Lower leg skin (tissue), 3 donors: ENCODE measurements around the gene SIL1.

Source experiments
- CTCF ChIP-seq, 3 donors: fragments of 450-650 bp; IDR thresholded peaks; one replicate each; pipeline ENCODE4 v1.5.1; 2016; ENCODE audit warnings: antibody characterized with exemption in 3 of 3, mild to moderate bottlenecking in 3 of 3, moderate library complexity in 2 of 3
- POLR2A ChIP-seq, 2 donors: fragments of 450-650 bp; IDR thresholded peaks; one replicate each; pipeline ENCODE4 v1.6.1; 2016 to 2017; ENCODE audit warnings: antibody characterized with exemption in 2 of 2, mild to moderate bottlenecking in 1 of 2, moderate library complexity in 1 of 2

DNA sequence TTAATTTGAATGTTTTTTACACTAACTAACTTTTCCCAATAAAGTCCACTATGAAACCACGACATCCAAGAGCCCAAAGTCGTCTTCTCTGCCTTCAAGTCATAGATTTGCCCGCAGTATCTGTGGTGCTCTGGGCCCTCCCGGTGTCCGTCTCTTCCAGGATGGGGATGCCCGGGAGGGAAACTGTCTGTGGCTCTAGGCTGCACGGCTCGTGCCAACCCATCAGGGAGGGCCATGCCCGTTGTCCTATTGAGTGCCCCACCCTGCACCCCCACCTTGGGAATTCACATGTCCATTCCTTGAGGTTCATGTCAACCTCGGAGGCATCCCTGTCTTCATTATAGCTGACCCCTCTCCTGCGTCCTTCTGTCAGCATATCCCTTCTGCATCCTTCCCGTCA is 263.2 kb downstream of the SIL1 start:
- TF ChIP-seq CTCF (IDR thresholded peaks at IDR 0.05) (no peak), POLR2A (IDR thresholded peaks at IDR 0.05) (no peak)
